Measurements from ENCODE around the gene RBM38.

Gene RBM38

GRCh38 chr20:57392512-57393271 is 1.5 kb downstream of the RBM38 start:
- DNase-seq = peak; percentile 73

- no peak for DNase-seq
Measured at GRCh38 chr20:57393321-57394120, 2.3 kb downstream of the RBM38 start.

- no peak for DNase-seq
Measured at GRCh38 chr20:57394121-57395082, 3.2 kb downstream of the RBM38 start.

GRCh38 chr20:57395111-57395966 is 4.1 kb downstream of the RBM38 start:
- no peak for DNase-seq

DNA sequence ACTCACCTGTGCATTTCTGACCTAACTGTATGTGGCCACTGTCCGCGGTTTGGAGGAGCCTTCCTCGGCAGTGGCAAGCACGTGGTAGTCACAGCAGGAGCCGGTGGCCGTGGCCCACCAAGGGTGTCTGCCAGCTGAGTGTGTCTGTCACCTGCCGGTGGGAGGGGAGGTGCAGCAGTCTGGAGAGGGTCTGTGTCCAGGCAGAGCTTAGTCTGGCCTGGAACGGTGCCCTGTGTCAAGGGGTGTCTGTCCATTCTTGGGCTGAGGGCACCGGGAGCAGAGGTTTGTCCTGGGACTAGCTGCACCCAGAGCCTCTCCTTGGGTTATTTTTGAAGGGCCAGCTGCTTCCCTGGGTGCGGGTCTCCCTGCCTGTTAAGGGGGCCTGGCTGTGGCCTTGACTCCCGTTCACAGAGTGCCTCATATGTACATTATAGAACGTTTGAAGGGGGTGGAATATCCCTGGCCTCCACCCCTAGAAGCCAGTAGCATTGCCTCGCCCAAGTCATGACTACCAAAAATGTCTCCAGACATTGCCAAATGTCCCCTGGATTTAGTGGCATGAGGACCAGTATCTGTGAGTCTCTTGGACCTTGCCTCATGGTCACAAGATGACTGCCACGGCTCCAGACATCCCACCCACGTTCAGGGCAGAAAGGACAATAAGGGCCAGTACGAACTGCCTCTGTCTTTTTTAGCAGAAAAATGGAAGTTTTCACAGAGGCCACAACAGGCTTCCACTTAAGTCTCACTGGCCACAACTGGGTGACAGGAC is 5.2 kb downstream of the RBM38 start:
- no peak for DNase-seq

- no peak for DNase-seq
Measured at GRCh38 chr20:57396984-57397692, 5.9 kb downstream of the RBM38 start.

- no peak for DNase-seq
Measured at GRCh38 chr20:57397693-57398108, 6.5 kb downstream of the RBM38 start.

- DNase-seq = peak; percentile 77
Measured at GRCh38 chr20:57398231-57398821, 7.1 kb downstream of the RBM38 start.

- DNase-seq = no peak
Measured at GRCh38 chr20:57398901-57399535, 7.8 kb downstream of the RBM38 start.

DNA sequence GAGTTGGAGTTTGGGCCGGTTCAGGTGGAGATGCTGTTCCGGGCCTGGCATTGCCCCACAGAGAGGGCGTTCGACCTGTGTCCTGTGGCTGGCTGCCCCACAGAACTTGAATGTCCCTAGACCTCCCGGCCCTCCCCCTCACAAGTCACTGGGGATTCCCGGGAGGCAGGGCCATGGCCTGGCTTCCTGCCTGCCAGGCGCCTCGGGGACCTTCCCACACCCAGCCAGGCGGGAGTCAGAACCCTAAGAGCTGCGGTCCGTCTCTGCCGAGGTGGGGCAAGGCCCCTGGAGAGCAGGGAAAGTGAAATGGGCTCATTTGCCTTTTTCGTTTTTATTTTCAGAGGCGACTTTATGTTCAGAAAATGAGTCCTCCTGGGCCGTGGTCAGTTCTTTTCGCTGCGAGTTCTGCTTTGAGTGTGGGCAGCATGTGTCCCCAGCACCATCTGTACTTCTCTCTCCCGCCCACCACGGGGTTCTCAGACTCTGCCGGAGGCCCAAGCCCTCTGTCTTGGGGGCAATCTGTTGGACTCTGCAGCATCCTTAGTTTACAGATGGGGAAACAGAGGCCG is 8.5 kb downstream of the RBM38 start:
- peak; percentile 64 for DNase-seq

DNA sequence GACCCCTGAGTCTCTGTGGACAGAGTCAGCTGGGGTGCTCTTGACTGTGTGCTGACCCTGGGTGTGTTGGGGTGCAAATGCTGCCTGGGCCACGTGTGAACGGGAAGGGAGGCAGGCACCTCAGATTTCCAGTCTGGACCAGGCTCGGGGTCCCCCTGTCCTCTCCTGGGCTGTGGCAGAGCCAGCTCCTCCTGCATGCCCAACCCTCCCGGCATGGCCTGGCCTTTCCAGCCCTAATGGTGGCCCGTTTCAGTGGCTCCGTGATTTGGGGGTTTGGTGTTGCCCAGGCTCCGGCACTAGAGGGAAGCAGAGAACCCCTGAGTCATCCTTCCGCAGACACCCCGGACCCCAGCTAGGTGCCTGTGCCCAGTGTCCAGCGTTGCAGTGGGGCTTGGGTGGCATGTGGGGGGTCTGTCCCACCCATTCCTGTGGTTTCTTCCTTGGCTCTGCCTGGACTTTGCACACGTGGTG is 9.1 kb downstream of the RBM38 start:
- DNase-seq = no peak

DNA sequence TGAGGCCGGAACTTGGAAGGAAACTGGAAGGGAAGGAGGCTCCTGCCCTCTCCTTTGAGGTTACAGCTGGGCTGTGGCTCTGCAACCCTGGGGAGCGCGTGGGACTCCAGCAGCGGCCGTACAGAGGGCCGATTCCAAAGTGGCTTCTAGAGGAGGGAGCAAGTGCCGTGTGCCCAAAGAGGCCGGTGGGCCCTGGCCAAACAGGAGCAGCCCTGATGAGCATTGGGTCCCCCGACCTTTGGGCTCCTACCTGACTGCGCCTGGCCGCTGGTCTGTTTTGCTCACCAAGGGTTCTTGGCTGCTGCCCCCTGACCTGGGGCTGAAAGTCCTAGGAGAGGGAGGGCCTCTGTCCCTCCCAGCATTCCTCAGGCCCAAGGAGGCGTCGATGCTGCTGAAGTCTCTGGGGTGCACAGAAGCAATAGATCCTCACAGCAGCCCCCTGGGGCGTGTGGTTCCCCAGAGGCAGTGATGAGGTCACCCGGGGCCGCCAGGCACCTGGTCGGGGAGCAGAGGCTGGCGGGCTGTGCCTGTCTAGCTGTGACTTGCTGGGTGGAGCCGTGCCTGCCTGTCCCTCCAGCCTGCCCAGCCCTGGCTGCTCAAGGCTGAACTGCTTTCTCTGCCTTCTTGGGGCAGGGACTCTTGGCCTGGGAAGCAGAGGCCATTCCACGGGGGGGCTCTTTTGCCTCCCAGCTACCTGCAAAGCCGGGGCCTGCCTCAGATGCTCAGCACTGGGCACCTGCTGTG is 9.8 kb downstream of the RBM38 start:
- DNase-seq = no peak

GRCh38 chr20:57401565-57401918 is 10.3 kb downstream of the RBM38 start:
- no peak for DNase-seq

DNA sequence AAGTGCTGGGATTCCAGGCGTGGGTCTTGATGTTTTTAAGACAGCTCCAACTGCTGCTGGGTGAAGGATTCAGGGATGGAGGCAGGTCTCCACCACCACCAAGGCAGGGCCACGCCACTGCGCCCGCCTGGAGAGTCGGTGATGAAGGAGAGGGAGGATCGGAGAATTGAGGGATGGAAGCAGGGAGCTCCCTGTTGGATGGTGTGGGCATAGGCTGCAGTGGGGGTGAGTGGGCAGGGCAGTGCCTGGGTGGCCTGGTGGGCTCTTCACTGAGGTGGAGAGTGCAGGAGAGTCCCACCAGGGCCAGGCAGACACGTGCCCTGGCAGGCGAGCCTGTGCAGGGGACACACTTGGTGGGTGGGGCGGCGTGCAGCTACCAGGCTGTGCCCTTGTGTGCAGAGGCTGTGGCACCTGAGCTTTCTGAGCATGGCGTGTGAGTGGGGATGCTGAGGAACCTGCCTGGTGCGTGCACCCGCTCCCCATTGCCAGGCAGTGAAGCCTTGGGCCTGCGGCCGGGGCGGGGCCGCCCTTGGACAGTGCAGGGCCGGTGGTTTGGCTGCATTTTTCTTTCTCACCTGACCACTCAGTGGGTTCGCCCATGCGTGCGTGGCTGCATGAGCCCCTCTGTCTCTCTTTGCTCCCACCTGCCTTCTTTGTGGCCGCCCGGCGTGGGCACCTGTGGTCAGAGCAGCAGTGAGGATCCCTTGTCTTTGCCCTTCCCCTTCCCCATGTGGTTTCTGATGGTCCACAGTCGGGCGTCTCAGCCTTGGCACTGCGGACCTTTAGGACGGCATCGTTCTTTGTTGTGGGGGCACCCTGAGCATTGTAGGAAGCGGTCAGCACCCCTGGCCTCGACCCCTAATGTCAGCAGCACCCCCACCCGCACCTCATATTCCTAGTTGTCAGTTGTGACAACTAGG is 11.3 kb downstream of the RBM38 start:
- no peak for DNase-seq

- DNase-seq = no peak
Measured at GRCh38 chr20:57403216-57403615, 12.0 kb downstream of the RBM38 start.

- no peak for DNase-seq
Measured at GRCh38 chr20:57404006-57404405, 12.8 kb downstream of the RBM38 start.

DNA sequence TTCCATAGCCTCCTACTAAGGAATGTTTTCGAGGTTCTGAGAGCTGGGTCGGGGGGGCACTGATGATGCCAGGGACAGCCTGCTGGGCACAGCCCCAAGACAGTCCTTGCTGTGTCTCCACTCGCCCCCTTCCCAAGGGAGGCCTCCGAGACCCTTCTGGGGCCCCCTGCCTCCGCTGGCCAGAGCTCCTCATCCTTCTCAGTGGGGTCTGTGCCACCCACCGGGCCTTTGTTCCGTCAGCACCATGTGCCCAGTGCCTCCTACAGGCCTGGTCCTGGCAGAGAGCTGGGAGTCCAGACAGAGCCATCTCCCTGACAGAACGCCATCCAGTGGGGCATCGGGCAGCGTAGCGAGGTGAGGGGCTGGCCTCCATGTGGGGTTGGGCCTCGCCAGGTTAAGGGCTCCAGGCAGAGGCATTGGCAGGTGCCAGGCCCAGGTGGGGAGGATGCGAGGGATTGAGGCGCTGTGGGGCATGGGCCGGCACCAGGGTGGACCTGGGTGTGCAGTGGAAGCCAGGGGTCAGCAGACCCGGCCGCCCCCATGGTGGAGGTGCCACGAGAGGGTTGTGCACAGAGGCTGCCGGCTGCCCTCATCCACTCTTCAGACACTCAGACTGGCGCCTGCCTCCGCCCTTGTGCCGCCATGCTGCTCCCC is 13.3 kb downstream of the RBM38 start:
- no peak for DNase-seq
